ENCODE results near the gene LAMA4.

GRCh38 chr6:112215488-112216284, 38.7 kb downstream of the LAMA4 start:
- TF ChIP-seq, protein P1, sequence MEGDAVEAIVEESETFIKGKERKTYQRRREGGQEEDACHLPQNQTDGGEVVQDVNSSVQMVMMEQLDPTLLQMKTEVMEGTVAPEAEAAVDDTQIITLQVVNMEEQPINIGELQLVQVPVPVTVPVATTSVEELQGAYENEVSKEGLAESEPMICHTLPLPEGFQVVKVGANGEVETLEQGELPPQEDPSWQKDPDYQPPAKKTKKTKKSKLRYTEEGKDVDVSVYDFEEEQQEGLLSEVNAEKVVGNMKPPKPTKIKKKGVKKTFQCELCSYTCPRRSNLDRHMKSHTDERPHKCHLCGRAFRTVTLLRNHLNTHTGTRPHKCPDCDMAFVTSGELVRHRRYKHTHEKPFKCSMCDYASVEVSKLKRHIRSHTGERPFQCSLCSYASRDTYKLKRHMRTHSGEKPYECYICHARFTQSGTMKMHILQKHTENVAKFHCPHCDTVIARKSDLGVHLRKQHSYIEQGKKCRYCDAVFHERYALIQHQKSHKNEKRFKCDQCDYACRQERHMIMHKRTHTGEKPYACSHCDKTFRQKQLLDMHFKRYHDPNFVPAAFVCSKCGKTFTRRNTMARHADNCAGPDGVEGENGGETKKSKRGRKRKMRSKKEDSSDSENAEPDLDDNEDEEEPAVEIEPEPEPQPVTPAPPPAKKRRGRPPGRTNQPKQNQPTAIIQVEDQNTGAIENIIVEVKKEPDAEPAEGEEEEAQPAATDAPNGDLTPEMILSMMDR (conservative IDR thresholded peaks at IDR 0.05; ENCODE audit: low read depth, low read length) = no peak
- no peak for TF ChIP-seq EZH2phosphoT487 (IDR thresholded peaks at IDR 0.05; ENCODE audit: borderline replicate concordance, low read length)
